GM21737 (cell line): Measurements from ENCODE around the gene ATG101.
A peak's percentile ranks its signal among the peaks of the same experiment; 100 is the strongest.

ENCODE experiments used
- ATAC-seq: cut with Tn5 transposase; IDR thresholded peaks from one replicate; pipeline ENCODE4 v1.9.1; 2021; ENCODE audit warnings: mild to moderate bottlenecking, moderate library complexity; ENCODE audit not compliant: unreplicated experiment

The ATG101 gene

DNA sequence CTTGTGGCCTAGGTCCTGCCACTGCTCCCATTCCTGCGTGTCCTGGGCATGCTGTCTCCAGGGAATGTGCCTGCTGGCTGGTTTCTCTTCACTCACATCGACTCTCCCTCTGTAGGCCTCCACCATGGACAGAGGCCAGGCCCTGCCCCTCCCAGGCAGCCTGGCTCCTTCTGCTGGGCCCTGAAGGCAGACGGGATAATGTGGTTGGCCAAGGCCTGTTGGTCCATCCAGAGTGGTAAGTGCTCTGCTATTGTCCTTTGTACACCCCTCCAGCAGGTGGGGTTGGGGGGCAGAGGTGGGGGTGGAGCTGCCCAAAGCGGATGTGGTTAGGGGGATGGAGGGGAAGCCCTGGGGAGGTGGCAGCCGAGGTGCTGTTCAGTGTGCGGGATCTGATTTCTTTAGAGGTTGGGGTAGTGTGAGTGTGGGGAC is 28.1 kb upstream of the ATG101 start:
- ATAC-seq: no peak

DNA sequence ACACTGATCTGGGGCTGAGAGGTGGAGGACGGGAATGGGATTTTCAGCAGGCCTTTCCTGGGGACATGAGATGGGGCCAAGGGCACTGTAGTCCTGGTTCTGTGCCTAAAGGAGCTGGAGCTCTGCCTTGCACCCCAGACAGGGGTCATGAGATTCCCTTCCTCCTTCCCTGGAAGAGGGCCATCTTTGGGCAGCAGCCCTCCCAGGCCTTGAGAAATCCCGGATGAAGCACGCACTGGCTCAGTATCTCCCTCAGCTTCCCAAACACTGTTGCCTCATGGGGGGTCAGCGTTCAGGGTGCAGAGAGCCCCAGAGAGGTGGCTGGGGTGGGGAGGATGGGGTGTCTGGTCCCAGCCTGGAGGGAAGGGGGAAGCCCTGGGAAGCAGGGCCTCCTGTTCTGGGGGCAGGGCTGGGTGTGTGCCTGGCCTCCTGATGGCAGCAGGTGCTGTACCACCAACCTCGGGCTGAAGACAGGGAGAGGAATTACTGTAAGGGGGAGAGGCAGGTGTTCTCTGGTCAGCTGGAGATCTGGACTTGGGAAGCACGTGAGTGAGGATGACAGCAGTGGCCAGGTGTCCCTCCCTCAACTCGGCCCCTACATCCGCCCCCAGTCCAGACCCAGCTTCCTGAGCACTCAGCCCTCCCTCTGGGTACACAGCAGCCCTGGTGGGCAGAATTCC is 26.9 kb upstream of the ATG101 start:
- no peak for ATAC-seq

DNA sequence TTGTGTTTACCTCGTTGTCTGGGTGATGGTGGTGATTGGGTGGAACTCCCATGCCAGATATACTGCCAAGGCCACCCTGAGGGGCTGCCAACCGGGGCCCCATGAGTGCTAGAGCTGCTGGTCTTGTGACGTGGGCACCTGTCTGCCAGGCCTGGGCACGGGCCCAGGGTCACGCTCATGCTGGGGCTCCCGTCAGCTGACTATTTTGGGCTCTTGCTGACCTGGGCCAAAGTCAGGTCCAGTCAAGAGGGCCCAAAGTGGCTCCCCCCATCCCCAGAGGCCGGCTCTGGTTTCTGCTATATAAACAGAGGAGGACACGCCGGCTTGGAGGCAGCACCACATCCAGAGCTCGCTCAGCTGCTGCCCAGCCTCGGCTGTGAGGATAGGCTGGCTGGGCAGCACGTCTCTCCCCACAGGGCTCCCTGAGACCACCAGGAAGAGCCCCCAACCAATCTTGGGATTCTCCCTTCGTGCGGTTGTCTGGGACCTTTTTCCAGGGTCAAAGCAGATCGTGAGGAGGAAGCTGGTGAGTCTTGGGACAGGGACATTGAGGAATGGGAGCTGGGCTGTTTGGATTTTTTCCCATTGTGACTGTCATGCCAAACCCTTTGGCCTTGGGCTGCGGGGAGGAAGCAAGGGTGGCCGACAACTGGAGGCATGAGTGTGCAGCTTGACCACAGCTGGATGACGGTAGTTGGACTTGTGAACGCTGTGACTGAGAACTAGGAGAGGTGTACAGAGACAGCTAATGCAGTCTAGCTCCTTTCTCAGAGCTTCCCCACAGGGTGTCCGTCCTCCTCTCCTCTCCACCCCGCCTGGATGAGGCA is 26.2 kb upstream of the ATG101 start:
- no peak for ATAC-seq

DNA sequence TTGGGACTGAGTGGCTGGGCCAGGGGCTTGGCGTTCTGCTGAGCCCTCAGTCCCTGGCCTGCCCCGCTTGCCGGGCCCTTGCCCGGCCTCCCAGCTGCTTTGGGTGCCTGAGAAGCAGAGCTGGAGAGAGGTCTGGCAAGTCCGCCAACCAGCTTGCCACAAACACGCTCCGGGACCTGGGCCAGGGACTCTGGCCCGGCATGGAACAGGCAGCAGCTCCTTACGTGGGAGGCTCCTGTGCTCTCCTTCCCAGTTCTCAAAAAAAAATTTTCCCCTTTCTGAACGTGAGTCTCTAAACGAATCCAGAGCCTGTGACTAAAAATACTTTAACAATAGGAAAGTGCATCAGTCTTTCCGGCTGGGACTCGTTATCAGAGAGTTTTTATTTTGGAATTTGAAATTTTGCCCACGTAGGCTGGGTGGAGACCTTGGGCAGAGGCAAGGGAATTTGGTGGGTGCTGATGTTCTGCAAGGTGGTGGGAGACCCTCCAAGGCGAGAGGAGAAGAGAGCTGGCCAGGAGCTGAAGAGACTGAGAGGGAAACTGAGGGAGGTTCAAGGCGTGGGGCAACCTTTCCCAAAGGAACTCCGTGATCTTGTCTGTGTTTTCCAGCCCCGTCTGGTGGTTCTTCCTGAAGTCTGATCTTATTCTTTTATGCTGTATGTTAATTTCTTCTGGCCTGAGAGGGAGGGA is 25.3 kb upstream of the ATG101 start:
- ATAC-seq: no peak

DNA sequence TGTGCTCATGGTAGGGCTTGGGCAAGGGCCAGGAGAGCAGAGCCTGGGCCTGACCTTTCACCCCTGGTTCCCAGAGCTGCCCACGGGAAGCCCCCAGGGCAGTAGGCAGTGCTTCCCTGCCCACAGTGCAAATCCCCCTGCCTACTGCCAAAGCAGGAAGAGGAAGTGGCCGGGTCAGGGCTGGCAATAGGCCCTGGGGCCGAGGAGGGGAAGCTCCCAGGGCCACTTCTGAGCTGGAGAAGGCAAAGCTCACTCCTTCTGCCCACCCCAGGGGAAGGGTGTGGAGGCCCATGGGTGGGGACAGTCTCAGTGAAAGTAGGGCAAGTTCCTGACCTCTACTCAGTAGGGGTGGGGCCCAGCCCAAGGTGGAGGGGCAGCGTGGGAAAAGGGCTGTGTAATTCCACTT is 24.0 kb upstream of the ATG101 start:
- ATAC-seq: no peak

DNA sequence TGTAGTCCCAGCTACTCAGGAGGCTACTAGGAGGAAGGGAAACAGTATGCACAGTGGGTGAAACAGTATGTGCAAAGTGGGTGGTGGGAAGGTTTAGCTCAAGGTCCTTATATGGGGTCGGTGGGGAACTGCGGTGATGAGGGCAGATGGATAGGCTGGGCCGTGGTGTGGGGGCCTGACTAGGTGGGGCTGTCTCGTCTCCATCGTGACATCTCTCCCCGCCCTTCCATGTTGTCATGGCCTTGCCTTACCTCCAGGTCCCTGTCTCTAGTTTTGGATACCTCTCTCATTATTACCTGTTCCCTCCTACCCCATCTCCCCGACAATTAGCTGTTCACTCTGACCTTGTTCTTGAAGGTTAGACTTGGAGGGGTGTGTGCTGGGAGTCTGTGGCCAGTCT is 22.9 kb upstream of the ATG101 start:
- ATAC-seq: no peak

DNA sequence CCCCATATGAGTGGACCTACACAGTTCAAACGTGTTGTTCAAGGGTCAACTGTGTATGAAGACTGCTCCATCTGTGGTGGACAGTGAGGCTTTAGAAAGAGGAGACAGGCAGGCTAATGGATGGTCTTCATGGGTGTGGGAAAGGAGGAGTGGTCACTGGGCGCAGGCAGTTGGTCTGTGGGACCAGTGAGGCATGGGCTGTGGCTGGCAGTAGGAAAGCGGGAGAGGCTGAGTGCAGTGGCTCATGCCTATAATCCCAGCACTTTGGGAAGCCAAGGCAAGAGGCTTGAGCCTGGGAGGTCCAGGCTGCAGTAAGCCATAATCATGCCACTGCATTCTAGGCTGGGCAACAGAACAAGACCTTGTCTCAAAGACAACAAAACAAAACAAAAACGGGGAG is 20.5 kb upstream of the ATG101 start:
- ATAC-seq: no peak

DNA sequence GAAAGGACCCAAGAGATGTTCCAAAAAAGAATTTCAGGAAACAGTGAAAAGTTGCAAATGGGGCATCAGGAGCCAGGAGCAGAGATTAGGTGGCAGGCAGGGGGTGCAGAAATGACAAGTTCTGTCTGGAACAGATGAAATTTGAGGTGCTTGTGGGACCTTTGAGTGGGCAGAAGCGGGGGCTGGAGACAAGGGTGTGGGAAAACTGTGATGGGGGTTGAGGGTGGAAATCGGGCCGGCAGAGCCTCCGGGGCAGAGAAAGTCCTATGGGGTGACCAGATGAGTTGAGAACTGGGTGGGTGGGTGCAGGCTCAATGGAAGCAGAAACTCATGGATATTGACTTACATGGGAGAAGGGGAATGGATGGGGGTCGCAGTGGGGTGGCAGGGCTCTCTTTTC is 20.1 kb upstream of the ATG101 start:
- no peak for ATAC-seq

DNA sequence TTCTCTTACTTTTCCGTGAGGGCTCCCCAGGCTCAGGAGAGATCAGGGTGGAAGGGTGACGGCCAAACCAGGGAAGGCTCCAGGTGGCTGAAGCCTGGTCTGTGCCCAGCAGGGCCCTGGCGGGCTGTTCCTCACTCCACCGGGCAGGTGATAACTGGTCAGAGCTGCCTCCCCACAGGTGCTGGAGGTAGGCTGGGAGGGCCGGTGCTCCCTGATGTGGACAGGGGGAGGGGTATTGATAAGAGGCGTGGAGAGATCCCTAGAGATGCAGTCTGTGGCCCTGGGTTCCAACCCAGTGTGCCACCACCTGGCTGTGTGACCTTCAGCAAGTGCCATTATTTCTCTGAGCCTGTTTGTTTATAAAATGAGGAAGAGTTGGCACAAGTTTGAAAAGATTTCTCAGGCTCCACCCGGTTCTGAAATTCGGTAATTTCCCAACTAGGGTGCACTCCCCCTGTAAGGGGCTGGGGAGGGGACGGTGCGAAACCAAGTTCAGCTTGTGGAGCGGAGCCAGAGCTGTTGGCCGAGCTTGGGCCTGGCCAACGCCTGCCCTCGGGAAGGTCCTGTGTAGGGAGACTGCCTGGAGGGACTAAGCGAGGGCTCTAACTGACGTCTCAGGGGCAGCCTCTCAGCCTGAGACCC is 19.5 kb upstream of the ATG101 start:
- peak; percentile 2 for ATAC-seq

DNA sequence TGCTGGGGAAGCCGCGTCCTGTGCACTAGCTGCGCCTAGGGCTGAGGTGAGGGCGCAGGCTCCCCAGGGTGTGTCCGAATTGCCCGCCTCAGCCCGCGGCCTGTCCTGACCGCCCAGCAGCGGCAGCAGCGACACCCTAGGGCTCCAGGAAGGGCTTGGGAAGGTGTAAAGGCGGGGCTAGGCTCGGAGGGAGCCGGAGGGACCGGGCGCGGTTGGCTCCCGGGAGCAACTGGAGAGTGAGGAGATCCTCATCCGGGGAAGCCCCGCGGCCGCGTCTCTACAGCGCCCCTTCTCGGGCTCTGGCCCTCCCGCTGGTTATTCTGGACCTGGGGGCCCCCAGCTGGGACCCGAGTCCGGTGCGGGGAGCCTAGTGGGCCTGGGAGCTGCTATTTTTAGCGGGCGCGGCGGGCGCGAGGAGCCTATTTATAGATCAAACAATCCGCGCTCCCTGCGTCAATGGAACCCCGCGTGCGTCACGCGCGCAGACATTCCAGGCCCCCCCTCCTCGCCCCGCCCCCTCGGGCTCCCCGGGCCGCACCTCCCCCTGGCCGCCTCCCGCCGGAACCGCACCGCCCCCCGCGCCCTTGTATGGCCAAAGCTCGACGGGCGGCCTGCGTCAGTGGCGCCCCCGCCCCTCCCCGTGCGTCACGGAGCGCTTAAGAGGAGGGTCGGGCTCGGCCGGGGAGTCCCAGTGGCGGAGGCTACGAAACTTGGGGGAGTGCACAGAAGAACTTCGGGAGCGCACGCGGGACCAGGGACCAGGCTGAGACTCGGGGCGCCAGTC is 18.8 kb upstream of the ATG101 start, which contains the start of gene NR4A1:
Gene NR4A1, plus strand, starts transcription at position 685 of the 784 bp plus-strand sequence. CDS start 2,887 bp downstream, outside the sequence.
- peak; percentile 81 for ATAC-seq

DNA sequence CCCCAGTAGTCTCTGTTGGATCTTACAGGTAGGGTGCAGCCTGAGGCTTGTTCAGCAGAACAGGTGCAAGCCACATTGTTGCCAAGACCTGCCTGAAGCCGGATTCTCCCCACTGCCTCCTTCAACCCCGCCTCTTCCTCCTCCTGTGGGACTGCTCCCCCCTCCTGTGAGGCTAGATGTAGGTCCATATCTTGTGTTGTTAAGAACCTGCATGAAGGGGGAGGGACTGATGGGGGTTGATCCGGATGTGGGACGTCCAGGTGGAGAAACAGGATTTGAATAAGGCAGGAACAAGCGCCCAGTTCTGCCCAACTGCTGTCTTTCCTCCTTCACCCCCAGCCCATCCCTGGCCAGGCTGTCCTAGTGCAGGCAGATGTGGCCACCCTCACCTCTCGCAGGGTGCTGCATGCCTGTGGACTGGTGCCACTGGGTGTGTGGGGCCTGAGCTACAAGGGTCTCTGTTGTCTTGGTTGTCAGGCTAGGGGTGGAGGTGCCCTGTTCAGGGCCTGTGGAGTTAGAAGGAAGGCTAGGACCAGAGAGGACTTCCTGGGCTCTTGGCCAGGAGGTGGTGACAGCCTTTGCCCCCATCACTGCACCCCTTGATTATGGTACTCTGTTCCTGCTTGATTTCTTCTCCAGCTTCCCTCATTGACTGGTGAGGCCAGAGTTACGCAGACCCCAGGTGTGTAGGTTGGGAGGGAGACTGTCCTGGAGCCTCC is 17.2 kb upstream of the ATG101 start:
- ATAC-seq: no peak

DNA sequence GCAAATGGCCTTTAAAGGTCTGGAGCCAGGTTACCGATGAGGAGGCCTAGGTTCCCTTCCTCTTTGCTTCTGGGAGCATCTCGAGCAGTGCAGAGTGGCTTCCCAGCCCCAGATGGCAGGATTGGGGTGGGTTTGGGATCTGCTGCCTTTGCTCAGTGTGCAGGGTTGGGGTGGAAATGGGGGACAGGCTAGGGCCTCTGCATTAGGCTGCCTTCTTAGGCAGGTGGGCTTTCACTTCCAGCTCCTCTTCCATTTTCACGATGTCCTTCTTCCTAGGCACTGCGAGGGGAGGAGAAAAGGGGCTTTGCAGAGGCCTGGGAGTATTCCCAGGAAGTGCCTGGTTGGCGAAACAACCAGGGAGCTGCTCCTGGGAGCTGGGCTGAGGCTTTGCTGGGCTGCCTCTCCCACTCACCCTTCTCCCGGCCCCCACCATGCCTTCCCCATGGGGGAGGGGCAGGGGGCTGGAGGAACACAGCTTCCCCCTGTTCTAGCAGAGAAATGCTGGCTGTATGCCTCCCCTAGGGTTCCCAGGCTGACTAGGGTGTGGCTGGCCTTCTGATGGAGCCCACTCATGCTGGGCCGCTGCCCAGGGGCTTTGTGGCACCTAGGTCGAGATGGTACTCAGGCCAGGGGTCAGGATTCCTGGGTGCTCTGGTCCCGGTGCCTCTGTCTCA is 16.1 kb upstream of the ATG101 start:
- no peak for ATAC-seq

DNA sequence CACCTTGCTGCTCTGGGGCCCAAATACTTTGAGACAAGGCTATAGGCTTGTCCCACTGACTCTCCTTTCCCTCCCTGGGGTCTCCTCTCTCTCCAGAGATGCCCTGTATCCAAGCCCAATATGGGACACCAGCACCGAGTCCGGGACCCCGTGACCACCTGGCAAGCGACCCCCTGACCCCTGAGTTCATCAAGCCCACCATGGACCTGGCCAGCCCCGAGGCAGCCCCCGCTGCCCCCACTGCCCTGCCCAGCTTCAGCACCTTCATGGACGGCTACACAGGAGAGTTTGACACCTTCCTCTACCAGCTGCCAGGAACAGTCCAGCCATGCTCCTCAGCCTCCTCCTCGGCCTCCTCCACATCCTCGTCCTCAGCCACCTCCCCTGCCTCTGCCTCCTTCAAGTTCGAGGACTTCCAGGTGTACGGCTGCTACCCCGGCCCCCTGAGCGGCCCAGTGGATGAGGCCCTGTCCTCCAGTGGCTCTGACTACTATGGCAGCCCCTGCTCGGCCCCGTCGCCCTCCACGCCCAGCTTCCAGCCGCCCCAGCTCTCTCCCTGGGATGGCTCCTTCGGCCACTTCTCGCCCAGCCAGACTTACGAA is 15.4 kb upstream of the ATG101 start:
- no peak for ATAC-seq

DNA sequence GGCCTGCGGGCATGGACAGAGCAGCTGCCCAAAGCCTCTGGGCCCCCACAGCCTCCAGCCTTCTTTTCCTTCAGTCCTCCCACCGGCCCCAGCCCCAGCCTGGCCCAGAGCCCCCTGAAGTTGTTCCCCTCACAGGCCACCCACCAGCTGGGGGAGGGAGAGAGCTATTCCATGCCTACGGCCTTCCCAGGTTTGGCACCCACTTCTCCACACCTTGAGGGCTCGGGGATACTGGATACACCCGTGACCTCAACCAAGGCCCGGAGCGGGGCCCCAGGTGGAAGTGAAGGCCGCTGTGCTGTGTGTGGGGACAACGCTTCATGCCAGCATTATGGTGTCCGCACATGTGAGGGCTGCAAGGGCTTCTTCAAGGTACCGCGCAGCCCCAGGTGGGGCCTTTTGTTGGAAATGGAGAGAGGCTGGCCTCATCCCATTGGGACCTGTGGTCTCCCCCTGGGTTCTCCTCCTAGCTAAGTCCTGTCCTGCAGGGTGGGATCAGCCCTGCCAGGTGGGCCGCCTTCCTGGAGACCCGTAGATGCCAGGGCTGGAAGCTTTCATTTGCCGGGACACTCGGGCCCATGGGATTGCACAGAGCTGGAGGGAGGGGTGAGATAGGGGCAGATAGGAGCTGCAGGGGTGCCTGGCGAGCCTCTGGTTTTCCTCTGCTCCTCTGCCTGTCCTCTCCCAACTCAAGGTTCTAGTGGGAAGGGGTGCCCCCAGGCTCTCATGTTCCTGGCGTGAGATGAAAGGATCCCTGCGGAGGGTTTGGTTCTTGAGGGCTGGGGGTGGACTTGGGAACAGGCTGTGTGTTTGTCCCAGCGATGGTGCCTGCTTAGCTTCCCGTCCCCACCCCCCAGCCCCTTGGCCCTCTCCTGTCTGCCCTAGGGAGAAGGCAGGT is 14.7 kb upstream of the ATG101 start:
- ATAC-seq: no peak

DNA sequence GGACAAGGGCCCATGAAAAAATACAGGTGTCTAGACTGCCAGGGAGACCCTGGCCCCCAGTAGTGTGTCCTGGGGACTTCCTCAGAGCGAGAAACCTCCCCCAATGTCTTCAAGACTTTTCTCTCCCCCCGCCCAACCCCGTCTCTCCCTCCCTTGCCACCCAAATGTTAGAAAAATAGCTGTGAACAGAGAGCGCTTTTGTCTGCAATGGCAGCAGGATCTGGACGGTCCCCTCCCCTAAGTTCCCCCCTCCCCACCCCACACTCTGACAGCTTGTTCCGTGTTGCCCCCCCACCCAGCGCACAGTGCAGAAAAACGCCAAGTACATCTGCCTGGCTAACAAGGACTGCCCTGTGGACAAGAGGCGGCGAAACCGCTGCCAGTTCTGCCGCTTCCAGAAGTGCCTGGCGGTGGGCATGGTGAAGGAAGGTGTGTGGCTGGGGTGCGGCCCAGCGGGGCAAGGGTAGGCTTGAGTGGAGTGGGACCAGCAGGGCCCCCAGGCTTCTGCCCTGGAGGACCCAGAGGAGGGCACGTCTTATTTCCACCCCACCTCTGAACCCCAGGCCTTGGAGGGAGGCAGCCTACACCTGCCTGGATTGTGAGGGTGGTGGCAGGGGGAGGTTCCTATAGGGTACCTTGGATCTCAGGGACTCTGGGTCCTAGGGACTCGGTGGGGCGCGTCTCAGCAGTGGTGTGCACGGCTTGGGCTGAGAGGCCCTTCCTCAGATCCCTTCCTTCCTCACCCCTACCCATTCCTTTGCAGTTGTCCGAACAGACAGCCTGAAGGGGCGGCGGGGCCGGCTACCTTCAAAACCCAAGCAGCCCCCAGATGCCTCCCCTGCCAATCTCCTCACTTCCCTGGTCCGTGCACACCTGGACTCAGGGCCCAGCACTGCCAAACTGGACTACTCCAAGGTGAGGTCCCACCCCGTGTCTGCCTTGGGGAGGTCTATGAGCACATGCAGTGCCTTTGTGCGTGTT is 13.8 kb upstream of the ATG101 start:
- no peak for ATAC-seq

DNA sequence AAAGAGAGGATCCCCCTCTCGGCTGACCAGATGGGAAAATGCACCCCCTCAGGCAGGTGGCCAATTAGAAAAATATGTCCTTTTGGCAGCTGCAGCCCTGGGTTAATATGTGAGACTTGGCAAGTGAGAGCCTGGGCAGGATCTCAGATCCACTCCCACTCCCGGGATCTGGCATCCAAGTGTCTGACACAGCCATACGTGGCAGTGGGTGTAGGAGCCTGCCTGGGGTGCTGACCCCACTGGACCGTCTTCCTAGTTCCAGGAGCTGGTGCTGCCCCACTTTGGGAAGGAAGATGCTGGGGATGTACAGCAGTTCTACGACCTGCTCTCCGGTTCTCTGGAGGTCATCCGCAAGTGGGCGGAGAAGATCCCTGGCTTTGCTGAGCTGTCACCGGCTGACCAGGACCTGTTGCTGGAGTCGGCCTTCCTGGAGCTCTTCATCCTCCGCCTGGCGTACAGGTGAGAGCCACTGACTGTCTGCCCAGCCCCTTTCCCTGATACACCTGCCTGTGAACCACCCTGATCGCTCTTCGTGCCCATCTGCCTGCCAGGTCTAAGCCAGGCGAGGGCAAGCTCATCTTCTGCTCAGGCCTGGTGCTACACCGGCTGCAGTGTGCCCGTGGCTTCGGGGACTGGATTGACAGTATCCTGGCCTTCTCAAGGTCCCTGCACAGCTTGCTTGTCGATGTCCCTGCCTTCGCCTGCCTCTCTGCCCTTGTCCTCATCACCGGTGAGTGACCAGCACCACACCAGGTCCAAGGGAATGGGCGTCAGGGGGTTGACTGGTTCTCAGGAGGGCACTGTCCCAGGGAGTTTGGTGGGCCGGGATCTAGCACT is 12.8 kb upstream of the ATG101 start:
- ATAC-seq: no peak
